ENCODE measurements around the gene BCOR. TPM values are rescaled to one million over a fixed set of nuclear protein-coding genes. Genes with fewer than 3 reads are reported as not detected.

BCOR gene
- total and polyA plus RNA-seq, 2 of the 4 experiments (the other 2 are of a cell fraction) = 7.5 to 9.0 TPM

- H4K20me1 ChIP-seq (ENCODE audit: insufficient read depth, low read length) = no peaks in the 10 kb centered on the region
- H3K79me1 ChIP-seq (ENCODE audit: low read depth in 1 of 2, low read length in 2 of 2) = no peaks in the 10 kb centered on the region
- no TSS peak for BruUV-seq (replicated peaks)
- DNase-seq (no peak), ATAC-seq (ENCODE audit: low read depth) (no peak)
- no peak overlapping the region for H2AK5ac ChIP-seq (ENCODE audit: low read depth, low read length)
- H2BK15ac ChIP-seq (ENCODE audit: low read depth, low read length) = no peak overlapping the region
- H3K4me1 ChIP-seq (ENCODE audit: control insufficient read depth, insufficient read depth, low read length) = no peaks in the 10 kb centered on the region
- POLR2A ChIA-PET (ENCODE audit: unreplicated experiment) = no interaction called here
- H3K27ac ChIP-seq (ENCODE audit: insufficient read depth, low read length) = no peak overlapping the region
- H3K9me1 ChIP-seq (ENCODE audit: insufficient read depth, low read length) = no peaks in the 10 kb centered on the region
- WGBS, 2 experiments (ENCODE audit: extremely low coverage in 2 of 2, insufficient read length in 1 of 2) = 76% methylated on average over 3 of the region's 11 CpGs; no CpG with 5 or more reads in 1 of the 2 experiments
- no peak for TF ChIP-seq RCOR1 (IDR thresholded peaks at IDR 0.05; ENCODE audit: insufficient replicate concordance, low read length)
- TF ChIP-seq MAZ (IDR thresholded peaks at IDR 0.05; ENCODE audit: borderline replicate concordance, low read depth, low read length) = no peak
- TF ChIP-seq MAFK (IDR thresholded peaks at IDR 0.05; ENCODE audit: low read depth, low read length) = no peak
- no peak for TF ChIP-seq MXI1 (IDR thresholded peaks at IDR 0.05; ENCODE audit: borderline replicate concordance, low read depth, low read length)
- TF ChIP-seq NFE2L2 (IDR thresholded peaks at IDR 0.05; ENCODE audit: low read depth, low read length) = no peak
- no peak for TF ChIP-seq ELK1 (IDR thresholded peaks at IDR 0.05; ENCODE audit: borderline replicate concordance, low read depth, low read length)
- TF ChIP-seq SMC3 (IDR thresholded peaks at IDR 0.05; ENCODE audit: low read depth, low read length) = no peak
- no peak for TF ChIP-seq POLR2A (IDR thresholded peaks at IDR 0.05; ENCODE audit: low read depth, low read length)
- no peak for TF ChIP-seq BHLHE40 (IDR thresholded peaks at IDR 0.05; ENCODE audit: low read depth, low read length)
- TF ChIP-seq RAD21 (IDR thresholded peaks at IDR 0.05; ENCODE audit: low read length) = no peak
- TF ChIP-seq CEBPB (IDR thresholded peaks at IDR 0.05; ENCODE audit: low read depth, low read length) = no peak
- no peak for TF ChIP-seq CHD1 (IDR thresholded peaks at IDR 0.05; ENCODE audit: low read depth, low read length)
- no peak for TF ChIP-seq FOS (IDR thresholded peaks at IDR 0.05; ENCODE audit: low read depth, low read length)
- TF ChIP-seq USF2 (IDR thresholded peaks at IDR 0.05; ENCODE audit: low read depth, low read length) = no peak
- TF ChIP-seq CTCF (conservative IDR thresholded peaks at IDR 0.05; ENCODE audit: low read depth, low read length) = no peak
- H4K91ac ChIP-seq (ENCODE audit: insufficient read depth, low read depth, low read length) = no peak overlapping the region
- no peak overlapping the region for H3K4me3 ChIP-seq (ENCODE audit: insufficient read depth, low read depth, low read length)
- H3K4me2 ChIP-seq (ENCODE audit: low read depth, low read length) = no peak overlapping the region
- no peak overlapping the region for H3K56ac ChIP-seq (ENCODE audit: extremely low read depth, insufficient read depth, low read length)
- H3K36me3 ChIP-seq (ENCODE audit: control insufficient read depth, insufficient read depth, low read length) = no peaks in the 10 kb centered on the region
- H2BK5ac ChIP-seq (ENCODE audit: low read depth, low read length, poor library complexity, severe bottlenecking) = no peak overlapping the region
- dilution Hi-C loops (cut with HindIII; ENCODE audit: low sequenced_read_pairs, unreplicated experiment) = no loop called here
- H3K14ac ChIP-seq (replicated peaks; ENCODE audit: low read depth, low read length) = no peak overlapping the region
- no peak overlapping the region for H4K8ac ChIP-seq (ENCODE audit: low read depth in 2 of 2, low read length in 2 of 2)
- H2BK120ac ChIP-seq (ENCODE audit: low read depth, low read length) = no peak overlapping the region
- CTCF ChIA-PET = no interaction called here
- no peak overlapping the region for H3K4ac ChIP-seq (ENCODE audit: low read depth, low read length)
- peak overlapping the region; percentile 28 for H2AK9ac ChIP-seq (replicated peaks; ENCODE audit: low read depth, low read length, poor library complexity)
- intact Hi-C loops (cut with micrococcal nuclease) = no loop called here
- H2BK20ac ChIP-seq (ENCODE audit: low read depth, low read length) = no peak overlapping the region
- H3K18ac ChIP-seq (ENCODE audit: low read depth, low read length) = no peak overlapping the region
- H3K9ac ChIP-seq (ENCODE audit: low read depth, low read length) = no peak overlapping the region
- no peak overlapping the region for H3K23ac ChIP-seq (ENCODE audit: low read depth, low read length)
- H4K5ac ChIP-seq (ENCODE audit: low read depth, low read length) = no peak overlapping the region
- in situ Hi-C loops (cut with MboI; ENCODE audit: low sequenced_read_pairs) = no loop called here
- H3K9me3 ChIP-seq (ENCODE audit: control insufficient read depth, insufficient read depth, low read length) = no peaks in the 10 kb centered on the region
- H2AFZ ChIP-seq (replicated peaks; ENCODE audit: low read length, poor library complexity) = no peak overlapping the region
- H3K27me3 ChIP-seq (ENCODE audit: control insufficient read depth, insufficient read depth, low read length) = peaks cover 4% of the 10 kb centered on the region; the same call in 1 of the 2 replicates
Observed at GRCh38 chrX:40120838-40121580, 23.3 kb upstream of the BCOR start.
